GM18505 (cell line): ENCODE data around the gene NOL8.
A peak's percentile ranks its signal among the peaks of the same experiment; 100 is the strongest.

Source experiments
- ATAC-seq: cut with Tn5 transposase; IDR thresholded peaks from one replicate; pipeline ENCODE4 v1.9.1; 2021; ENCODE audit not compliant: unreplicated experiment
- POLR2A ChIP-seq: IDR thresholded peaks from 4 replicates; pipeline ENCODE4 v1.6.1; 2011; ENCODE audit warnings: borderline replicate concordance; ENCODE audit not compliant: insufficient read depth, insufficient read length; ENCODE audit errors: extremely low read depth

The NOL8 gene

GRCh38 chr9:92297611-92298010 is 27.5 kb downstream of the NOL8 start:
- ATAC-seq, result no peak
- no peak for TF ChIP-seq POLR2A

- no peak for ATAC-seq
- TF ChIP-seq POLR2A, result no peak
Observed at GRCh38 chr9:92295827-92296258, 29.3 kb downstream of the NOL8 start.

- no peak for TF ChIP-seq POLR2A
- ATAC-seq, result no peak
Observed at GRCh38 chr9:92295240-92295790, 29.8 kb downstream of the NOL8 start.

GRCh38 chr9:92294297-92294676 is 30.9 kb downstream of the NOL8 start:
- ATAC-seq, result no peak
- no peak for TF ChIP-seq POLR2A

- ATAC-seq, result peak; percentile 92
- peak; percentile 96 for TF ChIP-seq POLR2A
Observed at GRCh38 chr9:92293452-92294296, 31.5 kb downstream of the NOL8 start, which contains the start of gene IARS1. Gene IARS1, minus strand, starts transcription at chr9:92293697. Its CDS starts 4,278 bp downstream, at chr9:92289419.

GRCh38 chr9:92293075-92293354 is 32.1 kb downstream of the NOL8 start:
- TF ChIP-seq POLR2A, result no peak
- ATAC-seq, result no peak

- no peak for ATAC-seq
- TF ChIP-seq POLR2A, result no peak
Observed at GRCh38 chr9:92292338-92293074, 32.6 kb downstream of the NOL8 start.

GRCh38 chr9:92291577-92291976 is 33.6 kb downstream of the NOL8 start:
- ATAC-seq, result no peak
- TF ChIP-seq POLR2A, result no peak

- no peak for ATAC-seq
- no peak for TF ChIP-seq POLR2A
Observed at GRCh38 chr9:92290785-92291429, 34.2 kb downstream of the NOL8 start.

- ATAC-seq, result no peak
- no peak for TF ChIP-seq POLR2A
Observed at GRCh38 chr9:92289708-92290390, 35.3 kb downstream of the NOL8 start.

- TF ChIP-seq POLR2A, result no peak
- ATAC-seq, result no peak
Observed at GRCh38 chr9:92279302-92279701, 45.8 kb downstream of the NOL8 start.

- TF ChIP-seq POLR2A, result no peak
Observed at GRCh38 chr9:92278110-92278509, 47.0 kb downstream of the NOL8 start.

More at GRCh38 chr9:92278110-92278509, 47.0 kb downstream of the NOL8 start:
- ATAC-seq, result no peak
